ENCODE measurements around the gene CDH13.

Gene CDH13

GRCh38 chr16:83473926-83474650 lies 847.3 kb downstream of the CDH13 start:
- Histone ChIP-seq H3K9me3 (ENCODE audit: control insufficient read depth in 5 of 5, low read length in 5 of 5) (no peaks in the 10 kb centered on the region), H3K4me3 (ENCODE audit: low read depth in 1 of 5, low read length in 5 of 5) (no peak overlapping the region), H3K36me3 (ENCODE audit: control insufficient read depth in 5 of 5, insufficient read depth in 5 of 5, low read length in 5 of 5) (no peaks in the 10 kb centered on the region), H3K9ac (ENCODE audit: low read length in 5 of 5) (no peak overlapping the region), H3K4me1 (ENCODE audit: control insufficient read depth in 5 of 5, insufficient read depth in 5 of 5, low read length in 5 of 5) (peaks cover 0 to 7% (median 0%) of the 10 kb centered on the region in 5 donors), H3K27ac (ENCODE audit: low read depth, low read length) (no peak overlapping the region), H3K27me3 (ENCODE audit: control insufficient read depth in 5 of 5, insufficient read depth in 4 of 5, low read length in 5 of 5) (no peaks in the 10 kb centered on the region)

- Histone ChIP-seq H3K27me3 (ENCODE audit: control insufficient read depth in 5 of 5, insufficient read depth in 4 of 5, low read length in 5 of 5) (no peaks in the 10 kb centered on the region), H3K36me3 (ENCODE audit: control insufficient read depth in 5 of 5, insufficient read depth in 5 of 5, low read length in 5 of 5) (no peaks in the 10 kb centered on the region), H3K4me1 (ENCODE audit: control insufficient read depth in 5 of 5, insufficient read depth in 5 of 5, low read length in 5 of 5) (peaks cover 0 to 7% (median 0%) of the 10 kb centered on the region in 5 donors), H3K9ac (ENCODE audit: low read length in 5 of 5) (no peak overlapping the region), H3K9me3 (ENCODE audit: control insufficient read depth in 5 of 5, low read length in 5 of 5) (no peaks in the 10 kb centered on the region), H3K4me3 (ENCODE audit: low read depth in 1 of 5, low read length in 5 of 5) (no peak overlapping the region), H3K27ac (ENCODE audit: low read depth, low read length) (no peak overlapping the region)
Measured at GRCh38 chr16:83475108-83475507, 848.3 kb downstream of the CDH13 start.

- Histone ChIP-seq H3K9ac (ENCODE audit: low read length in 5 of 5) (no peak overlapping the region), H3K4me1 (ENCODE audit: control insufficient read depth in 5 of 5, insufficient read depth in 5 of 5, low read length in 5 of 5) (peaks cover 0 to 12% (median 3%) of the 10 kb centered on the region in 5 donors), H3K27me3 (ENCODE audit: control insufficient read depth in 5 of 5, insufficient read depth in 4 of 5, low read length in 5 of 5) (no peaks in the 10 kb centered on the region), H3K27ac (ENCODE audit: low read depth, low read length) (no peak overlapping the region), H3K4me3 (ENCODE audit: low read depth in 1 of 5, low read length in 5 of 5) (no peak overlapping the region), H3K36me3 (ENCODE audit: control insufficient read depth in 5 of 5, insufficient read depth in 5 of 5, low read length in 5 of 5) (no peaks in the 10 kb centered on the region), H3K9me3 (ENCODE audit: control insufficient read depth in 5 of 5, low read length in 5 of 5) (no peaks in the 10 kb centered on the region)
Measured at GRCh38 chr16:83481589-83481988, 854.8 kb downstream of the CDH13 start.

GRCh38 chr16:83482545-83483162 lies 855.9 kb downstream of the CDH13 start:
- H3K36me3 ChIP-seq (ENCODE audit: control insufficient read depth in 5 of 5, insufficient read depth in 5 of 5, low read length in 5 of 5) = no peaks in the 10 kb centered on the region

GRCh38 chr16:83490073-83490472 lies 863.3 kb downstream of the CDH13 start:
- H3K4me1 ChIP-seq (ENCODE audit: control insufficient read depth in 5 of 5, insufficient read depth in 5 of 5, low read length in 5 of 5) = no peaks in the 10 kb centered on the region
- H3K4me3 ChIP-seq (ENCODE audit: low read depth in 1 of 5, low read length in 5 of 5) = no peak overlapping the region
- H3K27ac ChIP-seq (ENCODE audit: low read depth, low read length) = no peak overlapping the region
- no peaks in the 10 kb centered on the region for H3K36me3 ChIP-seq (ENCODE audit: control insufficient read depth in 5 of 5, insufficient read depth in 5 of 5, low read length in 5 of 5)
- no peaks in the 10 kb centered on the region for H3K9me3 ChIP-seq (ENCODE audit: control insufficient read depth in 5 of 5, low read length in 5 of 5)
- H3K9ac ChIP-seq (ENCODE audit: low read length in 5 of 5) = no peak overlapping the region
- H3K27me3 ChIP-seq (ENCODE audit: control insufficient read depth in 5 of 5, insufficient read depth in 4 of 5, low read length in 5 of 5) = peaks cover 0 to 3% (median 0%) of the 10 kb centered on the region in 5 donors

More at GRCh38 chr16:83482545-83483162, 855.9 kb downstream of the CDH13 start:
- no peak overlapping the region for H3K27ac ChIP-seq (ENCODE audit: low read depth, low read length)
- H3K4me3 ChIP-seq (ENCODE audit: low read depth in 1 of 5, low read length in 5 of 5) = no peak overlapping the region
- H3K9me3 ChIP-seq (ENCODE audit: control insufficient read depth in 5 of 5, low read length in 5 of 5) = no peaks in the 10 kb centered on the region
- H3K4me1 ChIP-seq (ENCODE audit: control insufficient read depth in 5 of 5, insufficient read depth in 5 of 5, low read length in 5 of 5) = peaks cover 0 to 8% (median 3%) of the 10 kb centered on the region in 5 donors
- no peaks in the 10 kb centered on the region for H3K27me3 ChIP-seq (ENCODE audit: control insufficient read depth in 5 of 5, insufficient read depth in 4 of 5, low read length in 5 of 5)
- H3K9ac ChIP-seq (ENCODE audit: low read length in 5 of 5) = no peak overlapping the region

DNA sequence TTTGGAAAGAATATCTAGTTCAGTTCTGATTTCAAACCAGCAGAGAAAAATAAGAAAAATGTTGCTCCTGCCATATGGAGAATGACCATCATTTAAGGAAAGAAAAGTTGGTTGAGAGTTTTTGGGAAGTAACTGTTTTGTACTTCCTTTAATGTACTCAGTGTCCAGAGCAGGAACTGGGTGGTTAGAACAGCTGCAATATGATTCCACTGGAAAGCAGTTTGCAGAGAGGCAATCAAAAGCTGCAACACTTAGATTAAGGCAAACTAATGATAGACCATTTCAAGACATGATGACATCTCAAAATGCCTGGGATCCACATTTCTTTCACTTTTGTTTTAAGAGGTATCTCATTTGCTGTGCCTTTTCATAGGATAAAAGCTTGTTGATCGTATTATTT lies 867.7 kb downstream of the CDH13 start:
- peaks cover 0 to 3% (median 0%) of the 10 kb centered on the region in 5 donors for H3K27me3 ChIP-seq (ENCODE audit: control insufficient read depth in 5 of 5, insufficient read depth in 4 of 5, low read length in 5 of 5)
- H3K27ac ChIP-seq (ENCODE audit: low read depth, low read length) = no peak overlapping the region
- H3K9me3 ChIP-seq (ENCODE audit: control insufficient read depth in 5 of 5, low read length in 5 of 5) = no peaks in the 10 kb centered on the region
- H3K9ac ChIP-seq (ENCODE audit: low read length in 5 of 5) = no peak overlapping the region
- H3K4me1 ChIP-seq (ENCODE audit: control insufficient read depth in 5 of 5, insufficient read depth in 5 of 5, low read length in 5 of 5) = no peaks in the 10 kb centered on the region
- no peak overlapping the region for H3K4me3 ChIP-seq (ENCODE audit: low read depth in 1 of 5, low read length in 5 of 5)
- no peaks in the 10 kb centered on the region for H3K36me3 ChIP-seq (ENCODE audit: control insufficient read depth in 5 of 5, insufficient read depth in 5 of 5, low read length in 5 of 5)

DNA sequence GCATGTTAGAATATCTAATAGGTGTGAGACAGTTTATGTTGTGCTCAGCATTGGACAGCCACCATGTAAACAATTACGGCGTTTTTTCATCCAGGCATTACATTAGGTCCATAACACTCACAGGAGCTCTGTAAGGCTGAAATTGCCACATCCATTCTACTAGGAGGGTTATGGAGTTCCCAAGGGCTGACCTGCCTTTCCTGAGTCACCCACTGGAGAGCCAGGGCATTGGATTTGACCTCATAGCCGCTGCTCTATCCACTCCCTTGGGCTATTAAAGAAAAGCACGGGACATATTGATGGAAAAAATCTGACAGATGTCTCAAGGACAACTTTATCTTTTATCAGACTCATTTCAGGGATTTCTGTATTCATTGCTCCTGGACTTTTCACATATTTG lies 874.7 kb downstream of the CDH13 start:
- Histone ChIP-seq H3K9me3 (ENCODE audit: control insufficient read depth in 5 of 5, low read length in 5 of 5) (no peaks in the 10 kb centered on the region), H3K36me3 (ENCODE audit: control insufficient read depth in 5 of 5, insufficient read depth in 5 of 5, low read length in 5 of 5) (no peaks in the 10 kb centered on the region), H3K9ac (ENCODE audit: low read length in 5 of 5) (no peak overlapping the region), H3K4me3 (ENCODE audit: low read depth in 1 of 5, low read length in 5 of 5) (no peak overlapping the region), H3K27me3 (ENCODE audit: control insufficient read depth in 5 of 5, insufficient read depth in 4 of 5, low read length in 5 of 5) (peaks cover 0 to 2% (median 0%) of the 10 kb centered on the region in 5 donors), H3K27ac (ENCODE audit: low read depth, low read length) (no peak overlapping the region), H3K4me1 (ENCODE audit: control insufficient read depth in 5 of 5, insufficient read depth in 5 of 5, low read length in 5 of 5) (no peaks in the 10 kb centered on the region)

DNA sequence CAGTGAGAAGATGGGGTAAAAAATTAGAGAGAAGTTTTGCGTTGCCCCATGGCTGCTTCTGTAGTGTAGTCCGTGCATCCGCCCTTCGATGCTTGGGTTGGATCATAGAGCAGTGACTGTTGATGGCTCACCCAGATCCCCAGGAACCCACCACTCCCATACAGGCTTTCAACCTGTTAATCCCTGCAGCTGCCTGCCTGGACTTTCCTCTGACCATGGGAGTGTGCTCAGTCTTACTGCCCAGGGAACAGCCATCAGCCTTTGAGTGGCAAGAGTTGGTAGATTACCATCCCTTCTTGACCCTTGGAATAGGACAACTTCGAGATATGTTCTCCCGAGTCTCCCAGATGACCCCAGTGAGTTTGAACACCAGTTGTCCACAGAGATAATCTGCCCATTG lies 881.5 kb downstream of the CDH13 start:
- Histone ChIP-seq H3K27me3 (ENCODE audit: control insufficient read depth in 5 of 5, insufficient read depth in 4 of 5, low read length in 5 of 5) (peaks cover 0 to 2% (median 0%) of the 10 kb centered on the region in 5 donors), H3K27ac (ENCODE audit: low read depth, low read length) (no peak overlapping the region), H3K4me1 (ENCODE audit: control insufficient read depth in 5 of 5, insufficient read depth in 5 of 5, low read length in 5 of 5) (no peaks in the 10 kb centered on the region), H3K4me3 (ENCODE audit: low read depth in 1 of 5, low read length in 5 of 5) (no peak overlapping the region), H3K9ac (ENCODE audit: low read length in 5 of 5) (no peak overlapping the region), H3K36me3 (ENCODE audit: control insufficient read depth in 5 of 5, insufficient read depth in 5 of 5, low read length in 5 of 5) (no peaks in the 10 kb centered on the region), H3K9me3 (ENCODE audit: control insufficient read depth in 5 of 5, low read length in 5 of 5) (no peaks in the 10 kb centered on the region)

DNA sequence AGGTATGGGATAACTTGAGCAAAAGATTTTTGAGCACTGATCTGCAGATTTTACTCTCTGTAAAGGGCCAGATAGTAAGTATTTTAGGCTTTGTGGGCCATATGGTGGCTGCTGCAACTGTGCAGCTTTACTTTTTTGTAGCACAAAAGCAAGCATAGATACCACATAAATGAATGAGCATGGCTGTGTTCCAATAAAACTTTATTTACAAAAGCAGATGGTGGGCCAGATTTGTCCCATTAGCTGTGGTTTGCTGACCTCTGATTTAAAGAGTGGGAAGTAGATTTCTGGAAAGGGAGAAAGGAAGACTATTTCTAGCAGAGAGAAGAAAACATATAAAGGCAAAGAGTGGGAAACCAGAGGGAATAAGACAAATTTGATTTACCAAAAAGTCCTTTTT lies 882.5 kb downstream of the CDH13 start:
- H3K4me3 ChIP-seq (ENCODE audit: low read depth in 1 of 5, low read length in 5 of 5) = no peak overlapping the region
- H3K9me3 ChIP-seq (ENCODE audit: control insufficient read depth in 5 of 5, low read length in 5 of 5) = no peaks in the 10 kb centered on the region
- no peak overlapping the region for H3K9ac ChIP-seq (ENCODE audit: low read length in 5 of 5)
- H3K36me3 ChIP-seq (ENCODE audit: control insufficient read depth in 5 of 5, insufficient read depth in 5 of 5, low read length in 5 of 5) = no peaks in the 10 kb centered on the region
- H3K27ac ChIP-seq (ENCODE audit: low read depth, low read length) = no peak overlapping the region
- H3K27me3 ChIP-seq (ENCODE audit: control insufficient read depth in 5 of 5, insufficient read depth in 4 of 5, low read length in 5 of 5) = peaks cover 0 to 2% (median 0%) of the 10 kb centered on the region in 5 donors
- no peaks in the 10 kb centered on the region for H3K4me1 ChIP-seq (ENCODE audit: control insufficient read depth in 5 of 5, insufficient read depth in 5 of 5, low read length in 5 of 5)

- Histone ChIP-seq H3K36me3 (ENCODE audit: control insufficient read depth in 5 of 5, insufficient read depth in 5 of 5, low read length in 5 of 5) (no peaks in the 10 kb centered on the region), H3K9ac (ENCODE audit: low read length in 5 of 5) (no peak overlapping the region), H3K27ac (ENCODE audit: low read depth, low read length) (no peak overlapping the region), H3K9me3 (ENCODE audit: control insufficient read depth in 5 of 5, low read length in 5 of 5) (no peaks in the 10 kb centered on the region), H3K4me1 (ENCODE audit: control insufficient read depth in 5 of 5, insufficient read depth in 5 of 5, low read length in 5 of 5) (no peaks in the 10 kb centered on the region), H3K4me3 (ENCODE audit: low read depth in 1 of 5, low read length in 5 of 5) (no peak overlapping the region), H3K27me3 (ENCODE audit: control insufficient read depth in 5 of 5, insufficient read depth in 4 of 5, low read length in 5 of 5) (no peaks in the 10 kb centered on the region)
Measured at GRCh38 chr16:83510906-83511305, 884.1 kb downstream of the CDH13 start.
